IMR-90 (cell line): ENCODE results near the gene GRIFIN. TPM values are rescaled to one million over a fixed set of nuclear protein-coding genes. Genes with fewer than 3 reads are reported as not detected.

Source experiments
- ATAC-seq: fragments of 200-7000 bp; cut with Tn5 transposase; 2 replicates; pipeline ENCODE4 v1.9.1; 2020; ENCODE audit warnings: low read depth, mild to moderate bottlenecking, moderate library complexity
- BruUV-seq: library from RNA; stranded (reverse); fragments of 400-500 nt; replicated peaks from 2 replicates; lab custom pipeline; 2021; lab: Mats Ljungman, UMichigan
- CTCF ChIA-PET: fragments of 300-600 bp; formaldehyde crosslinking; extraction: SDS; loops from one replicate; lab custom pipeline; 2021; ENCODE audit warnings: antibody characterized with exemption; lab: Yijun Ruan, JAX
- POLR2A ChIA-PET: fragments of 300-600 bp; sonication (Branson Sonifier 250); formaldehyde crosslinking; loops from one replicate; lab custom pipeline; 2022; ENCODE audit warnings: antibody characterized with exemption; ENCODE audit not compliant: unreplicated experiment; lab: Charles Lee
- DNase-seq: peaks from one replicate; pipeline ENCODE4 v3.0.0; 2013
- H2AFZ ChIP-seq: replicated peaks from 2 replicates; pipeline ENCODE3; 2013; ENCODE audit warnings: low read length, mild to moderate bottlenecking; ENCODE audit not compliant: poor library complexity
- H2AK5ac ChIP-seq: 2 replicates; pipeline ENCODE4 v1.6.1; 2013; ENCODE audit warnings: low read depth, low read length, inconsistent platforms
- H2AK9ac ChIP-seq: replicated peaks from 2 replicates; pipeline ENCODE3; 2013; ENCODE audit warnings: mild to moderate bottlenecking, low read depth, low read length, moderate library complexity; ENCODE audit not compliant: poor library complexity
- H2BK120ac ChIP-seq: 2 replicates; pipeline ENCODE4 v1.6.1; 2013; ENCODE audit warnings: low read depth, low read length, inconsistent platforms
- H2BK15ac ChIP-seq: 3 replicates; pipeline ENCODE4 v1.6.1; 2013; ENCODE audit warnings: low read depth, low read length, inconsistent platforms
- H2BK20ac ChIP-seq: 2 replicates; pipeline ENCODE4 v1.6.1; 2013; ENCODE audit warnings: low read depth, mild to moderate bottlenecking, inconsistent platforms, low read length, moderate library complexity
- H2BK5ac ChIP-seq: 2 replicates; pipeline ENCODE4 v1.6.1; 2013; ENCODE audit warnings: mild to moderate bottlenecking, low read depth, low read length, inconsistent platforms; ENCODE audit not compliant: poor library complexity, severe bottlenecking
- H3K14ac ChIP-seq: replicated peaks from 2 replicates; pipeline ENCODE4 v1.6.1; 2013; ENCODE audit warnings: low read depth, low read length, inconsistent platforms
- H3K18ac ChIP-seq: 2 replicates; pipeline ENCODE4 v1.6.1; 2013; ENCODE audit warnings: low read depth, low read length, control low read depth
- H3K23ac ChIP-seq: 2 replicates; pipeline ENCODE4 v1.6.1; 2013; ENCODE audit warnings: low read depth, low read length, inconsistent platforms
- H3K27ac ChIP-seq: 2 replicates; pipeline ENCODE4 v1.5.1; 2013; ENCODE audit warnings: mild to moderate bottlenecking, control low read depth, low read length; ENCODE audit not compliant: insufficient read depth
- H3K27me3 ChIP-seq: 2 replicates; pipeline ENCODE4 v1.6.1; 2013; ENCODE audit warnings: low read length; ENCODE audit not compliant: control insufficient read depth, insufficient read depth
- H3K36me3 ChIP-seq: 2 replicates; pipeline ENCODE4 v1.6.1; 2013; ENCODE audit warnings: low read length, mixed read lengths; ENCODE audit not compliant: control insufficient read depth, insufficient read depth
- H3K4ac ChIP-seq: 2 replicates; pipeline ENCODE4 v1.6.1; 2013; ENCODE audit warnings: low read depth, low read length, inconsistent platforms
- H3K4me1 ChIP-seq: 2 replicates; pipeline ENCODE4 v1.6.1; 2013; ENCODE audit warnings: low read length, mixed read lengths; ENCODE audit not compliant: control insufficient read depth, insufficient read depth
- H3K4me2 ChIP-seq: 2 replicates; pipeline ENCODE4 v1.6.1; 2013; ENCODE audit warnings: low read depth, mild to moderate bottlenecking, control low read depth, low read length, moderate library complexity
- H3K4me3 ChIP-seq: 2 replicates; pipeline ENCODE4 v1.5.1; 2013; ENCODE audit warnings: low read depth, mild to moderate bottlenecking, control low read depth, low read length, moderate library complexity; ENCODE audit not compliant: insufficient read depth
- H3K56ac ChIP-seq: 2 replicates; pipeline ENCODE4 v1.6.1; 2013; ENCODE audit warnings: low read length, inconsistent platforms; ENCODE audit not compliant: insufficient read depth; ENCODE audit errors: extremely low read depth
- H3K79me1 ChIP-seq, 2 experiments: 2 replicates each; pipeline ENCODE4 v1.6.1; 2013; ENCODE audit warnings: low read length in 2 of 2, inconsistent platforms in 1 of 2, low read depth in 1 of 2
- H3K9ac ChIP-seq: 2 replicates; pipeline ENCODE4 v1.6.1; 2013; ENCODE audit warnings: low read depth, low read length, control low read depth
- H3K9me1 ChIP-seq: 2 replicates; pipeline ENCODE4 v1.6.1; 2013; ENCODE audit warnings: low read length, inconsistent platforms; ENCODE audit not compliant: insufficient read depth
- H3K9me3 ChIP-seq: 2 replicates; pipeline ENCODE4 v1.6.1; 2013; ENCODE audit warnings: low read length; ENCODE audit not compliant: control insufficient read depth, insufficient read depth
- H4K20me1 ChIP-seq: 2 replicates; pipeline ENCODE4 v1.6.1; 2013; ENCODE audit warnings: low read length, inconsistent platforms; ENCODE audit not compliant: insufficient read depth
- H4K5ac ChIP-seq: 2 replicates; pipeline ENCODE4 v1.6.1; 2013; ENCODE audit warnings: mild to moderate bottlenecking, low read depth, low read length, control low read depth
- H4K8ac ChIP-seq, 2 experiments: 2 replicates each; pipeline ENCODE4 v1.6.1; 2013; ENCODE audit warnings: low read depth in 2 of 2, low read length in 2 of 2, control low read depth in 1 of 2, inconsistent platforms in 1 of 2
- H4K91ac ChIP-seq: 2 replicates; pipeline ENCODE4 v1.6.1; 2013; ENCODE audit warnings: low read depth, low read length, inconsistent platforms; ENCODE audit not compliant: insufficient read depth
- BHLHE40 ChIP-seq: fragments of 150-350 bp; IDR thresholded peaks from 2 replicates; pipeline ENCODE4 v1.6.1; 2016; ENCODE audit warnings: mild to moderate bottlenecking, low read depth, low read length
- MAFK ChIP-seq: IDR thresholded peaks from 2 replicates; pipeline ENCODE4 v1.6.1; 2012; ENCODE audit warnings: low read depth, low read length, improper control_type of control experiment
- USF2 ChIP-seq: fragments of 150-350 bp; IDR thresholded peaks from 2 replicates; pipeline ENCODE4 v1.6.1; 2017; ENCODE audit warnings: mild to moderate bottlenecking, antibody characterized with exemption, low read length, low read depth
- WGBS, 2 experiments: methylation state at CpG; one replicate each; pipeline versions ENCODE4 v1.1.5 to v1.1.7; 2013; ENCODE audit warnings: missing lambda C conversion rate in 2 of 2; ENCODE audit not compliant: insufficient read length in 1 of 2; ENCODE audit errors: extremely low coverage in 2 of 2; 5-methylcytosine and 5-hydroxymethylcytosine counted together
- dilution Hi-C: fragments of 300-500 bp; cut with HindIII; formaldehyde crosslinking; loops from one replicate; pipeline ENCODE4 v1.14.3; 2018; ENCODE audit warnings: low sequenced_read_pairs; ENCODE audit not compliant: unreplicated experiment
- in situ Hi-C: fragments of 300-500 bp; cut with MboI; formaldehyde crosslinking; loops from 3 replicates; pipeline ENCODE4 v1.14.3; 2019; ENCODE audit warnings: low sequenced_read_pairs, inconsistent platforms, mixed read lengths
- intact Hi-C: fragments of 100-400 bp; cut with micrococcal nuclease; formaldehyde crosslinking; loops from 2 replicates; pipeline ENCODE4 v1.10.0; 2022
- polyA plus RNA-seq, 3 experiments: library from polyadenylated mRNA; depleted of rRNA; stranded (reverse); fragments of >200 nt; gene quantifications; 2 replicates each; pipeline ENCODE4 v1.2.3, GENCODE V29; 2012; ENCODE audit warnings: low replicate concordance in 1 of 3
- total RNA-seq: library from RNA; depleted of rRNA; stranded (reverse); fragments of >200 nt; gene quantifications from 2 replicates; pipeline ENCODE4 v1.2.3, GENCODE V29; 2012
- TF ChIP-seq, protein P1 (sequence below): conservative IDR thresholded peaks from 2 replicates; pipeline ENCODE4 v1.5.1; 2012; ENCODE audit warnings: mild to moderate bottlenecking, low read depth, low read length, improper control_type of control experiment

Gene GRIFIN
- total and polyA plus RNA-seq, 2 of the 4 experiments (the other 2 are of a cell fraction): not detected

- Histone ChIP-seq H3K4me3 (no peak overlapping the region), H3K27ac (peak overlapping the region; percentile 51; the same call in 1 of the 2 replicates), H2AK9ac (peak overlapping the region; percentile 83), H3K27me3 (0 out of 2 replicates have a peak, but pooled peaks cover 1% of the 10 kb centered on the region), H3K23ac (peak overlapping the region; percentile 31), H3K9ac (no peak overlapping the region), H3K56ac (no peak overlapping the region), H2AFZ (peak overlapping the region; percentile 80), H3K79me1 (peaks cover 0 to 8% of the 10 kb centered on the region in 2 experiments; a peak in 2 of 4 replicates), H4K5ac (no peak overlapping the region), H3K36me3 (no peaks in the 10 kb centered on the region), H3K9me3 (no peaks in the 10 kb centered on the region), H4K20me1 (0 out of 2 replicates have a peak, but pooled peaks cover 9% of the 10 kb centered on the region), H4K91ac (peak overlapping the region; percentile 77), H3K4me1 (peaks cover 27% of the 10 kb centered on the region), H2BK20ac (peak overlapping the region; percentile 79), H3K9me1 (peaks cover 16% of the 10 kb centered on the region), H3K4ac (peak overlapping the region; percentile 92), H3K14ac (peak overlapping the region; percentile 72), H2BK5ac (peak overlapping the region; percentile 66), H4K8ac (peak overlapping the region; percentile 35 to 59; a peak in 3 of 4 replicates), H3K18ac (peak overlapping the region; percentile 38), H3K4me2 (no peak overlapping the region), H2AK5ac (peak overlapping the region; percentile 92), H2BK15ac (peak overlapping the region; percentile 95), H2BK120ac (peak overlapping the region; percentile 92)
- dilution Hi-C loops (no loop called here), in situ Hi-C loops (no loop called here), intact Hi-C loops (loop anchor here (2.0 kb wide), 1 partner anchor 19 kb away; no protein-coding TSS in a partner anchor)
- ChIA-PET POLR2A (no interaction called here), CTCF (interaction anchor here (0.6 to 1.3 kb wide), 2 partner anchors 31 to 49 kb away, joined by 3 read pairs; no protein-coding TSS in a partner anchor)
- BruUV-seq: no TSS peak
- DNase-seq (peak; percentile 61), ATAC-seq (no peak)
- TF ChIP-seq BHLHE40: peak; percentile 5; the same call in 1 of the 2 replicates
- TF ChIP-seq, protein P1, sequence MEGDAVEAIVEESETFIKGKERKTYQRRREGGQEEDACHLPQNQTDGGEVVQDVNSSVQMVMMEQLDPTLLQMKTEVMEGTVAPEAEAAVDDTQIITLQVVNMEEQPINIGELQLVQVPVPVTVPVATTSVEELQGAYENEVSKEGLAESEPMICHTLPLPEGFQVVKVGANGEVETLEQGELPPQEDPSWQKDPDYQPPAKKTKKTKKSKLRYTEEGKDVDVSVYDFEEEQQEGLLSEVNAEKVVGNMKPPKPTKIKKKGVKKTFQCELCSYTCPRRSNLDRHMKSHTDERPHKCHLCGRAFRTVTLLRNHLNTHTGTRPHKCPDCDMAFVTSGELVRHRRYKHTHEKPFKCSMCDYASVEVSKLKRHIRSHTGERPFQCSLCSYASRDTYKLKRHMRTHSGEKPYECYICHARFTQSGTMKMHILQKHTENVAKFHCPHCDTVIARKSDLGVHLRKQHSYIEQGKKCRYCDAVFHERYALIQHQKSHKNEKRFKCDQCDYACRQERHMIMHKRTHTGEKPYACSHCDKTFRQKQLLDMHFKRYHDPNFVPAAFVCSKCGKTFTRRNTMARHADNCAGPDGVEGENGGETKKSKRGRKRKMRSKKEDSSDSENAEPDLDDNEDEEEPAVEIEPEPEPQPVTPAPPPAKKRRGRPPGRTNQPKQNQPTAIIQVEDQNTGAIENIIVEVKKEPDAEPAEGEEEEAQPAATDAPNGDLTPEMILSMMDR: no peak
- no peak for TF ChIP-seq MAFK
- TF ChIP-seq USF2: peak; percentile 61
- WGBS, 2 experiments: 38% methylated on average over 8 of the region's 18 CpGs; no CpG with 5 or more reads in 1 of the 2 experiments
These were observed 41.7 kb upstream of the GRIFIN start for GRCh38 chr7:2517678-2518507.
